Nephron (organoid): Measurements from ENCODE around the gene TSPO2.

Source experiments
- H3K27ac Mint-ChIP-seq, 3 experiments: 2 replicates each; pipeline ENCODE4 v1.8.0; 2020; ENCODE audit warnings: mixed read lengths in 3 of 3, mild to moderate bottlenecking in 2 of 3, moderate library complexity in 1 of 3
- H3K27me3 Mint-ChIP-seq: 2 replicates; pipeline ENCODE4 v1.8.0; 2021; ENCODE audit warnings: low read depth, mild to moderate bottlenecking, moderate library complexity, mixed read lengths
- H3K36me3 Mint-ChIP-seq: 2 replicates; pipeline ENCODE4 v1.8.0; 2020; ENCODE audit warnings: low read depth, mixed read lengths
- H3K4me1 Mint-ChIP-seq: 2 replicates; pipeline ENCODE4 v1.8.0; 2020; ENCODE audit warnings: mixed read lengths
- H3K4me3 Mint-ChIP-seq, 3 experiments: 2 replicates each; pipeline ENCODE4 v1.8.0; 2020; ENCODE audit warnings: mild to moderate bottlenecking in 3 of 3, mixed read lengths in 3 of 3, moderate library complexity in 2 of 3
- H3K9me3 Mint-ChIP-seq: 2 replicates; pipeline ENCODE4 v1.8.0; 2020; ENCODE audit warnings: mixed read lengths
- CTCF ChIP-seq, 3 experiments: fragments of 200-600 bp; sonication (generic); IDR thresholded peaks; one replicate each; pipeline ENCODE4 v1.5.0; 2021; ENCODE audit warnings: antibody characterized with exemption in 3 of 3; ENCODE audit not compliant: unreplicated experiment in 3 of 3

The TSPO2 gene

DNA sequence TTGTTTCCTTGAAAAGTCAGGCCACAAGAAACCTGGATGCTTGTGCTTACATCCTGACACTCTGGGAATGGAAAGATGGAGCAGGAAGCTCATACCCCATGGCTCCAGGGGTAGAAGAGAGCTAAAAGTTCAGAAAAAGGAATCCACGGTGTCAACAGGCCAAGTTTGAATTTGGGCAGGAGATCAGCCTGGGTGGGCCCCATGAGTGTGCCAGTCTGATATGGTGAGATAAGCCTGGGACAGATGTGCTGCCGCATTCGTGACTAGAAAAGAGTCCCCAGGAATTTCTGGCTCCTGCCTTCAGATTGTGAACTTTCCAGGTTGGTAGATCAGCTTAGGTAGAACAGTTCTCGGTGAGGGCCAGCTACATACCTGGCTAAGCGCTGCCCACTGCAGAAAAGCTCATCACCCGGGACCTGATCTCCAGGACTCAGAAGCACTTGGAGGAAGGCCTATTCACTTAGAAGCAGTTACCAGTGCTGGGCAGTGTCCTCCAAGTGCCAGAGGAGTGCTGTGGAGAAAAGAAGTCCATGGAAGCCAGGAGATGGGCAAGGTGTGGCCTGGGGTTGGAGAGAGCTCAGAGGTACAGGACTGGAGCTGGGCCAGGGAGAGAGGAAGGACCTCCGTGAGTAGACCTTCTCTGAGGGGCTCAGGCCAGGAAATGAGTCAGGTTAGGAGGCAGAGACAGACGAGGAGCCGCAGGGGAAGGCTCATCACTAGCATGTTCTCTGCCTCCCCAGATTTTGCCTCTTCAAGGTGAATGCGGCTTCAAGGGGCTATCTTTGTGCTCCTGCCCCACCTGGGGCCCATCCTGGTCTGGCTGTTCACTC lies at the start of gene TSPO2:
Gene TSPO2 (plus strand): TSS at position 242 of the 830 bp plus-strand sequence. CDS start 519 bp downstream, at position 761.
- no peaks in the 10 kb centered on the region for H3K9me3 Mint-ChIP-seq
- H3K4me1 Mint-ChIP-seq: peaks cover 25% of the 10 kb centered on the region
- no peak within 1 kb of the TSS for H3K4me3 Mint-ChIP-seq

GRCh38 chr6:40992746-40993145 lies 49.5 kb upstream of the TSPO2 start:
- Mint-ChIP-seq H3K4me1 (peaks cover 50% of the 10 kb centered on the region), H3K27me3 (peaks cover 13% of the 10 kb centered on the region), H3K9me3 (no peaks in the 10 kb centered on the region), H3K27ac (peak overlapping the region; percentile 21 to 59 (median 27)), H3K36me3 (peaks cover 3% of the 10 kb centered on the region), H3K4me3 (no peak overlapping the region)
- no peak for TF ChIP-seq CTCF (IDR thresholded peaks at IDR 0.05; ENCODE audit: unreplicated experiment in 3 of 3)

More for the DNA sequence above, at the start of gene TSPO2:
- TF ChIP-seq CTCF (IDR thresholded peaks at IDR 0.05; ENCODE audit: unreplicated experiment in 3 of 3): no peak
- no peaks in the 10 kb centered on the region for H3K36me3 Mint-ChIP-seq
- H3K27me3 Mint-ChIP-seq: peaks cover 14% of the 10 kb centered on the region
- H3K27ac Mint-ChIP-seq: peak within 1 kb of the TSS in 2 of 3 experiments; percentile 7 to 18

- no peak for TF ChIP-seq CTCF (IDR thresholded peaks at IDR 0.05; ENCODE audit: unreplicated experiment in 3 of 3)
- Mint-ChIP-seq H3K9me3 (no peaks in the 10 kb centered on the region), H3K4me1 (peaks cover 61% of the 10 kb centered on the region), H3K27me3 (peaks cover 12% of the 10 kb centered on the region), H3K4me3 (peak overlapping the region; percentile 6 to 40 (median 26)), H3K36me3 (peaks cover 3% of the 10 kb centered on the region), H3K27ac (peak overlapping the region; percentile 91 to 92 (median 92))
Observed at GRCh38 chr6:40996591-40997233, 45.6 kb upstream of the TSPO2 start.

- Mint-ChIP-seq H3K27me3 (peaks cover 12% of the 10 kb centered on the region), H3K4me1 (peaks cover 62% of the 10 kb centered on the region), H3K27ac (peak overlapping the region; percentile 91 to 92 (median 92)), H3K36me3 (peaks cover 3% of the 10 kb centered on the region), H3K4me3 (no peak overlapping the region), H3K9me3 (no peaks in the 10 kb centered on the region)
- TF ChIP-seq CTCF (IDR thresholded peaks at IDR 0.05; ENCODE audit: unreplicated experiment in 3 of 3): no peak
Observed at GRCh38 chr6:40997234-40997957, 44.9 kb upstream of the TSPO2 start.

GRCh38 chr6:40998661-40999060 lies 43.6 kb upstream of the TSPO2 start:
- Mint-ChIP-seq H3K36me3 (no peaks in the 10 kb centered on the region), H3K27me3 (peaks cover 12% of the 10 kb centered on the region), H3K4me1 (peaks cover 59% of the 10 kb centered on the region), H3K4me3 (no peak overlapping the region), H3K27ac (no peak overlapping the region), H3K9me3 (no peaks in the 10 kb centered on the region)
- TF ChIP-seq CTCF (IDR thresholded peaks at IDR 0.05; ENCODE audit: unreplicated experiment in 3 of 3): no peak
